Measurements from ENCODE around the gene SYT4.

Gene SYT4

DNA sequence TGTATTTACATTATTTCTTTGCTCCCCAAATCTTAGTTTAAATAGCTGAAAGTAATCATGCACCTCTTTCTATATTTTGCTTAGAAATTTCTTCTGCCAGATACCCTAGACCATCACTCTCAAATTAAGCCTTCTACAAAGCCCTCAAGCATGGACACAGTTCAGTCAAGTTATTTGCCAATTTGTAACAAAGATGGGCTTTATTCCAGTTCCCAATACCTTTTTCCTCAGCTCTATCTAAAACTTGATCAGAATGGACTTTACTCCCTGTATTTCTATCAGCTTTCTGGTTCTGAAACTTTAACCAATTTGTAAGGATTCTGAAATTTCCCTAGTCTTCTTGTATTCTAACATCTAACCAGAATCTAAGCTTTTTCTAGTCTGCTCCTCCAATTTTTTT, 56.6 kb downstream of the SYT4 start:
- H3K27ac ChIP-seq = no peak overlapping the region
- TF ChIP-seq, protein P1, sequence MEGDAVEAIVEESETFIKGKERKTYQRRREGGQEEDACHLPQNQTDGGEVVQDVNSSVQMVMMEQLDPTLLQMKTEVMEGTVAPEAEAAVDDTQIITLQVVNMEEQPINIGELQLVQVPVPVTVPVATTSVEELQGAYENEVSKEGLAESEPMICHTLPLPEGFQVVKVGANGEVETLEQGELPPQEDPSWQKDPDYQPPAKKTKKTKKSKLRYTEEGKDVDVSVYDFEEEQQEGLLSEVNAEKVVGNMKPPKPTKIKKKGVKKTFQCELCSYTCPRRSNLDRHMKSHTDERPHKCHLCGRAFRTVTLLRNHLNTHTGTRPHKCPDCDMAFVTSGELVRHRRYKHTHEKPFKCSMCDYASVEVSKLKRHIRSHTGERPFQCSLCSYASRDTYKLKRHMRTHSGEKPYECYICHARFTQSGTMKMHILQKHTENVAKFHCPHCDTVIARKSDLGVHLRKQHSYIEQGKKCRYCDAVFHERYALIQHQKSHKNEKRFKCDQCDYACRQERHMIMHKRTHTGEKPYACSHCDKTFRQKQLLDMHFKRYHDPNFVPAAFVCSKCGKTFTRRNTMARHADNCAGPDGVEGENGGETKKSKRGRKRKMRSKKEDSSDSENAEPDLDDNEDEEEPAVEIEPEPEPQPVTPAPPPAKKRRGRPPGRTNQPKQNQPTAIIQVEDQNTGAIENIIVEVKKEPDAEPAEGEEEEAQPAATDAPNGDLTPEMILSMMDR (conservative IDR thresholded peaks at IDR 0.05) = no peak
